Activated CD4-positive, alpha-beta T cell treated with anti-CD3 and anti-CD28 coated beads, Interleukin-2, amount 50 U/mL, for 24 hours (primary cell): ENCODE results near the gene PPP1R15A.
"Not testable (repeated sequence)": the region's sequence is repeated elsewhere in the genome, so short reads cannot be mapped to it uniquely, and the experiment has no call there.

Source experiments
- DNase-seq, 2 donors: peaks; one replicate each; pipeline ENCODE4 v3.0.0-alpha.2; 2020; ENCODE audit warnings: low read depth in 1 of 2, low spot score in 1 of 2

The PPP1R15A gene

GRCh38 chr19:48879025-48879637 lies 6.9 kb downstream of the PPP1R15A start:
- DNase-seq: no peak

- DNase-seq: not testable (repeated sequence)
These were observed 7.5 kb downstream of the PPP1R15A start for GRCh38 chr19:48879696-48880095.

GRCh38 chr19:48881741-48882657 lies 9.8 kb downstream of the PPP1R15A start:
- no peak for DNase-seq

GRCh38 chr19:48883726-48884125 lies 11.5 kb downstream of the PPP1R15A start:
- no peak for DNase-seq

- no peak for DNase-seq
These were observed 15.8 kb downstream of the PPP1R15A start for GRCh38 chr19:48887861-48888612.

GRCh38 chr19:48889496-48889895 lies 17.3 kb downstream of the PPP1R15A start:
- not testable (repeated sequence) for DNase-seq

GRCh38 chr19:48890551-48890950 lies 18.3 kb downstream of the PPP1R15A start:
- DNase-seq: no peak

GRCh38 chr19:48895226-48895625 lies 23.0 kb downstream of the PPP1R15A start:
- no peak for DNase-seq

GRCh38 chr19:48896191-48896720 lies 24.0 kb downstream of the PPP1R15A start:
- DNase-seq: no peak

GRCh38 chr19:48897181-48897580 lies 25.0 kb downstream of the PPP1R15A start:
- DNase-seq: no peak

GRCh38 chr19:48899386-48899749 lies 27.1 kb downstream of the PPP1R15A start:
- not testable (repeated sequence) for DNase-seq

- peak; percentile 97 to 99 for DNase-seq
These were observed 27.7 kb downstream of the PPP1R15A start, which contains the start of gene NUCB1 for GRCh38 chr19:48899781-48900476. NUCB1 (plus strand) TSS chr19:48900312; CDS start chr19:48900797, 485 bp downstream.

- no peak for DNase-seq
These were observed 28.5 kb downstream of the PPP1R15A start for GRCh38 chr19:48900477-48901406.

- DNase-seq: not testable (repeated sequence)
These were observed 30.1 kb downstream of the PPP1R15A start for GRCh38 chr19:48902291-48902690.

GRCh38 chr19:48903788-48904187 lies 31.6 kb downstream of the PPP1R15A start:
- not testable (repeated sequence) for DNase-seq

GRCh38 chr19:48905664-48906063 lies 33.4 kb downstream of the PPP1R15A start:
- no peak for DNase-seq

GRCh38 chr19:48906324-48906723 lies 34.1 kb downstream of the PPP1R15A start:
- DNase-seq: no peak

GRCh38 chr19:48907671-48908070 lies 35.5 kb downstream of the PPP1R15A start:
- DNase-seq: no peak

- not testable (repeated sequence) for DNase-seq
These were observed 37.3 kb downstream of the PPP1R15A start for GRCh38 chr19:48909424-48910077.
